Mesenchymal stem cell (in vitro differentiated cells and primary cell): ENCODE measurements around the gene ZNF532.

Experiments used
- DNase-seq: peaks from one replicate; pipeline ENCODE4 v3.0.0-alpha.2; 2013
- H2AFZ ChIP-seq: one replicate; pipeline ENCODE4 v1.6.1; 2013; ENCODE audit warnings: low read depth, mild to moderate bottlenecking, control low read depth, inconsistent platforms, low read length, moderate library complexity
- H2AK5ac ChIP-seq: 2 replicates; pipeline ENCODE4 v1.6.1; 2013; ENCODE audit warnings: low read length, moderate library complexity, mild to moderate bottlenecking, inconsistent platforms; ENCODE audit not compliant: severe bottlenecking
- H2BK120ac ChIP-seq: one replicate; pipeline ENCODE4 v1.6.1; 2013; ENCODE audit warnings: low read depth, mild to moderate bottlenecking, inconsistent platforms, low read length, moderate library complexity
- H2BK12ac ChIP-seq, 2 experiments: one replicate each; pipeline ENCODE4 v1.6.1; 2013; ENCODE audit warnings: inconsistent platforms in 2 of 2, low read length in 2 of 2, mild to moderate bottlenecking in 2 of 2, moderate library complexity in 2 of 2, control low read depth in 1 of 2
- H2BK15ac ChIP-seq: one replicate; pipeline ENCODE4 v1.6.1; 2013; ENCODE audit warnings: mild to moderate bottlenecking, low read depth, inconsistent platforms; ENCODE audit not compliant: poor library complexity, severe bottlenecking
- H2BK5ac ChIP-seq: 2 replicates; pipeline ENCODE4 v1.6.1; 2013; ENCODE audit warnings: low read depth, mild to moderate bottlenecking, low read length, control low read depth, inconsistent platforms; ENCODE audit not compliant: poor library complexity, severe bottlenecking
- H3K14ac ChIP-seq, 2 experiments: one replicate each; pipeline ENCODE4 v1.6.1; 2013; ENCODE audit warnings: inconsistent platforms in 2 of 2, low read length in 2 of 2, control low read depth in 1 of 2, mild to moderate bottlenecking in 1 of 2, moderate library complexity in 1 of 2
- H3K18ac ChIP-seq, 2 experiments: one replicate each; pipeline ENCODE4 v1.6.1; 2013; ENCODE audit warnings: inconsistent platforms in 2 of 2, low read length in 2 of 2, control low read depth in 1 of 2, low read depth in 1 of 2, mild to moderate bottlenecking in 1 of 2
- H3K23ac ChIP-seq, 2 experiments: one replicate each; pipeline ENCODE4 v1.6.1; 2013; ENCODE audit warnings: inconsistent platforms in 2 of 2, low read length in 2 of 2, mild to moderate bottlenecking in 2 of 2, moderate library complexity in 2 of 2, control low read depth in 1 of 2
- H3K27ac ChIP-seq: 2 replicates; pipeline ENCODE4 v1.5.1; 2013; ENCODE audit warnings: mild to moderate bottlenecking, moderate library complexity, low read length, control low read depth, inconsistent platforms; ENCODE audit not compliant: poor library complexity, severe bottlenecking
- H3K27me3 ChIP-seq, 2 experiments: 2 replicates each; pipeline versions ENCODE4 v1.6.1 to v1.7.0; 2013; ENCODE audit warnings: low read length in 2 of 2, mild to moderate bottlenecking in 2 of 2, moderate library complexity in 2 of 2, control low read depth in 1 of 2, inconsistent platforms in 1 of 2; ENCODE audit not compliant: control insufficient read depth in 1 of 2, insufficient read depth in 1 of 2
- H3K36me3 ChIP-seq, 2 experiments: 2 replicates each; pipeline versions ENCODE4 v1.6.1 to v1.7.0; 2013; ENCODE audit warnings: low read length in 2 of 2, control low read depth in 1 of 2, inconsistent platforms in 1 of 2, low read depth in 1 of 2, mild to moderate bottlenecking in 1 of 2; ENCODE audit not compliant: insufficient read depth in 2 of 2, control insufficient read depth in 1 of 2
- H3K4ac ChIP-seq, 2 experiments: one replicate each; pipeline ENCODE4 v1.6.1; 2013; ENCODE audit warnings: inconsistent platforms in 2 of 2, low read length in 2 of 2, mild to moderate bottlenecking in 2 of 2, moderate library complexity in 2 of 2, control low read depth in 1 of 2, low read depth in 1 of 2
- H3K4me1 ChIP-seq: 2 replicates; pipeline ENCODE4 v1.6.1; 2013; ENCODE audit warnings: low read depth, low read length, control low read depth; ENCODE audit not compliant: control insufficient read depth, insufficient read depth
- H3K4me2 ChIP-seq: 2 replicates; pipeline ENCODE4 v1.6.1; 2013; ENCODE audit warnings: low read length, mild to moderate bottlenecking, inconsistent platforms; ENCODE audit not compliant: poor library complexity, severe bottlenecking
- H3K4me3 ChIP-seq, 2 experiments: 2 replicates each; pipeline versions ENCODE4 v1.5.1 to v1.7.0; 2013; ENCODE audit warnings: low read length in 2 of 2, mild to moderate bottlenecking in 2 of 2, control low read depth in 1 of 2, low read depth in 1 of 2; ENCODE audit not compliant: insufficient read depth in 1 of 2
- H3K79me1 ChIP-seq: replicated peaks from 2 replicates; pipeline ENCODE4 v1.6.1; 2013; ENCODE audit warnings: mild to moderate bottlenecking, control low read depth, low read length, inconsistent platforms; ENCODE audit not compliant: poor library complexity, severe bottlenecking
- H3K9ac ChIP-seq: 2 replicates; pipeline ENCODE4 v1.7.0; 2013; ENCODE audit warnings: mild to moderate bottlenecking, low read length, moderate library complexity
- H3K9me3 ChIP-seq: 2 replicates; pipeline ENCODE4 v1.7.0; 2013; ENCODE audit warnings: mild to moderate bottlenecking, low read length; ENCODE audit not compliant: control insufficient read depth
- H4K8ac ChIP-seq: one replicate; pipeline ENCODE4 v1.6.1; 2013; ENCODE audit warnings: inconsistent platforms, mild to moderate bottlenecking, low read length, moderate library complexity
- H4K91ac ChIP-seq: one replicate; pipeline ENCODE4 v1.6.1; 2013; ENCODE audit warnings: mild to moderate bottlenecking, low read length, inconsistent platforms
- WGBS: methylation state at CpG from one replicate; pipeline ENCODE4 v1.1.7; 2013; ENCODE audit warnings: mixed read lengths; 5-methylcytosine and 5-hydroxymethylcytosine counted together

ZNF532 gene

DNA sequence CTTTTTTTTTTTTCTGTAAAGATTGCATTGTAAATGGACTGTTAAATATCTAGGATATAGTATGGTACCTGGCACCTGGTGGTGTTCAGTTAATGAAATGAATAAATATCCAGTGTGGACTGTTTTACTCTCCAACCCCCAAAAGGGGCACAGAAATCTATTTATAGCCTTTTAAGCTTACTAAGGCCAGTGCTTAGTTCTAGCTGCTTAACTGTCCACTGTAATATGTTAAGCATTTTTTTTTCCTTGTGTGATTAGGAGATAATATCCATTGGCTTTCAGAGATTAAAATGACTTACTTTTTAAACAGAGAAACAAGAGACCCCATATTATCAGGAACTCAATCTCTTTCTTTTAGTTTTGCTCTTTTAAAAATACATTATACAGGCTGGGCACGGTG is 84.4 kb downstream of the ZNF532 start:
- Histone ChIP-seq H2BK12ac (no peak overlapping the region), H2BK120ac (no peak overlapping the region), H3K14ac (no peak overlapping the region), H3K4me3 (no peak overlapping the region), H3K27ac (no peak overlapping the region), H3K36me3 (peaks cover 21 to 40% of the 10 kb centered on the region in 2 experiments), H3K79me1 (peaks cover 14% of the 10 kb centered on the region), H3K4me1 (peaks cover 4% of the 10 kb centered on the region), H3K9ac (no peak overlapping the region), H4K8ac (no peak overlapping the region), H3K27me3 (no peaks in the 10 kb centered on the region), H2BK5ac (no peak overlapping the region), H3K23ac (no peak overlapping the region), H2AFZ (no peak overlapping the region), H2BK15ac (no peak overlapping the region), H3K18ac (no peak overlapping the region), H3K9me3 (no peaks in the 10 kb centered on the region), H2AK5ac (no peak overlapping the region), H4K91ac (no peak overlapping the region), H3K4me2 (no peak overlapping the region), H3K4ac (no peak overlapping the region)
- no peak for DNase-seq
- WGBS = 100% methylated on average over 1 of the region's 1 CpG

- DNase-seq = no peak
- Histone ChIP-seq H3K4ac (no peak overlapping the region), H3K27ac (peak overlapping the region; percentile 48), H4K91ac (no peak overlapping the region), H3K23ac (no peak overlapping the region), H3K9ac (no peak overlapping the region), H2BK5ac (no peak overlapping the region), H4K8ac (peak overlapping the region; percentile 9), H3K18ac (no peak overlapping the region), H3K4me3 (no peak overlapping the region), H2AFZ (no peak overlapping the region), H2BK12ac (no peak overlapping the region), H3K9me3 (no peaks in the 10 kb centered on the region), H3K4me2 (no peak overlapping the region), H2AK5ac (no peak overlapping the region), H2BK15ac (no peak overlapping the region), H3K36me3 (peaks cover 13 to 32% of the 10 kb centered on the region in 2 experiments), H3K27me3 (no peaks in the 10 kb centered on the region), H3K79me1 (peaks cover 15% of the 10 kb centered on the region), H3K4me1 (peaks cover 7% of the 10 kb centered on the region), H2BK120ac (no peak overlapping the region), H3K14ac (no peak overlapping the region)
- WGBS = 94% methylated on average over 3 of the region's 4 CpGs
Measured at GRCh38 chr18:58951986-58952702, 87.5 kb downstream of the ZNF532 start.

GRCh38 chr18:58952858-58953257 is 88.2 kb downstream of the ZNF532 start:
- H3K14ac ChIP-seq = no peak overlapping the region
- no peak overlapping the region for H3K4me2 ChIP-seq
- no peaks in the 10 kb centered on the region for H3K9me3 ChIP-seq
- H2AFZ ChIP-seq = no peak overlapping the region
- no peak overlapping the region for H2BK12ac ChIP-seq
- WGBS = 61% methylated on average over 3 of the region's 3 CpGs
- H3K4me3 ChIP-seq = no peak overlapping the region
- H2BK5ac ChIP-seq = no peak overlapping the region
- no peak overlapping the region for H3K23ac ChIP-seq
- H3K36me3 ChIP-seq = peaks cover 13 to 30% of the 10 kb centered on the region in 2 experiments
- no peak overlapping the region for H4K91ac ChIP-seq
- H3K79me1 ChIP-seq = peaks cover 15% of the 10 kb centered on the region
- H3K27ac ChIP-seq = no peak overlapping the region
- no peak overlapping the region for H3K9ac ChIP-seq
- no peak overlapping the region for H3K4ac ChIP-seq
- no peaks in the 10 kb centered on the region for H3K27me3 ChIP-seq
- no peak overlapping the region for H3K18ac ChIP-seq
- no peak for DNase-seq
- H2BK15ac ChIP-seq = no peak overlapping the region
- no peak overlapping the region for H4K8ac ChIP-seq
- peaks cover 9% of the 10 kb centered on the region for H3K4me1 ChIP-seq
- no peak overlapping the region for H2BK120ac ChIP-seq
- H2AK5ac ChIP-seq = no peak overlapping the region

- Histone ChIP-seq H2AK5ac (no peak overlapping the region), H2BK120ac (no peak overlapping the region), H2BK15ac (no peak overlapping the region), H3K4me2 (no peak overlapping the region), H2BK12ac (no peak overlapping the region), H3K9ac (no peak overlapping the region), H3K4ac (no peak overlapping the region), H3K27me3 (no peaks in the 10 kb centered on the region), H2AFZ (no peak overlapping the region), H3K23ac (no peak overlapping the region), H3K18ac (peak overlapping the region in 1 of 2 experiments; percentile 61), H3K27ac (no peak overlapping the region), H3K9me3 (no peaks in the 10 kb centered on the region), H3K4me1 (peaks cover 9% of the 10 kb centered on the region), H4K8ac (no peak overlapping the region), H3K14ac (no peak overlapping the region), H3K36me3 (peaks cover 10 to 28% of the 10 kb centered on the region in 2 experiments), H4K91ac (no peak overlapping the region), H3K79me1 (peaks cover 15% of the 10 kb centered on the region), H2BK5ac (no peak overlapping the region), H3K4me3 (no peak overlapping the region)
- 92% methylated on average over 3 of the region's 3 CpGs for WGBS
- peak; percentile 38 for DNase-seq
Measured at GRCh38 chr18:58953627-58954026, 89.0 kb downstream of the ZNF532 start.
